ENCODE results near the gene BPHL.
"Not testable (repeated sequence)": the region's sequence is repeated elsewhere in the genome, so short reads cannot be mapped to it uniquely, and the experiment has no call there.

The BPHL gene

GRCh38 chr6:3077430-3077829 lies 41.1 kb upstream of the BPHL start:
- DNase-seq (ENCODE audit: low read depth) = no peak
- TF ChIP-seq CTCF (IDR thresholded peaks at IDR 0.05; ENCODE audit: control insufficient read depth, insufficient read depth, low read depth, low read length, missing control alignments) = no peak
- H3K4me3 ChIP-seq (ENCODE audit: control insufficient read depth, low read depth, low read length) = no peak overlapping the region

GRCh38 chr6:3078952-3079351 lies 39.6 kb upstream of the BPHL start:
- H3K4me3 ChIP-seq (ENCODE audit: control insufficient read depth, low read depth, low read length); DNase-seq (ENCODE audit: low read depth): not testable (repeated sequence)

GRCh38 chr6:3079682-3080081 lies 38.8 kb upstream of the BPHL start:
- DNase-seq (ENCODE audit: low read depth) = no peak
- TF ChIP-seq CTCF (IDR thresholded peaks at IDR 0.05; ENCODE audit: control insufficient read depth, insufficient read depth, low read depth, low read length, missing control alignments) = no peak
- no peak overlapping the region for H3K4me3 ChIP-seq (ENCODE audit: control insufficient read depth, low read depth, low read length)

GRCh38 chr6:3081960-3082359 lies 36.6 kb upstream of the BPHL start:
- TF ChIP-seq CTCF (IDR thresholded peaks at IDR 0.05; ENCODE audit: control insufficient read depth, insufficient read depth, low read depth, low read length, missing control alignments) = no peak
- no peak for DNase-seq (ENCODE audit: low read depth)
- no peak overlapping the region for H3K4me3 ChIP-seq (ENCODE audit: control insufficient read depth, low read depth, low read length)

- no peak overlapping the region for H3K4me3 ChIP-seq (ENCODE audit: control insufficient read depth, low read depth, low read length)
- DNase-seq (ENCODE audit: low read depth) = no peak
- no peak for TF ChIP-seq CTCF (IDR thresholded peaks at IDR 0.05; ENCODE audit: control insufficient read depth, insufficient read depth, low read depth, low read length, missing control alignments)
Measured at GRCh38 chr6:3085074-3085473, 33.4 kb upstream of the BPHL start.

- no peak overlapping the region for H3K4me3 ChIP-seq (ENCODE audit: control insufficient read depth, low read depth, low read length)
- DNase-seq (ENCODE audit: low read depth) = no peak
- no peak for TF ChIP-seq CTCF (IDR thresholded peaks at IDR 0.05; ENCODE audit: control insufficient read depth, insufficient read depth, low read depth, low read length, missing control alignments)
Measured at GRCh38 chr6:3086282-3086946, 32.1 kb upstream of the BPHL start.

- no peak for TF ChIP-seq CTCF (IDR thresholded peaks at IDR 0.05; ENCODE audit: control insufficient read depth, insufficient read depth, low read depth, low read length, missing control alignments)
- H3K4me3 ChIP-seq (ENCODE audit: control insufficient read depth, low read depth, low read length) = no peak overlapping the region
Measured at GRCh38 chr6:3088446-3088845, 30.1 kb upstream of the BPHL start.

More at GRCh38 chr6:3088446-3088845, 30.1 kb upstream of the BPHL start:
- no peak for DNase-seq (ENCODE audit: low read depth)
